C4-2B (cell line): ENCODE results near the gene GALNT2.

Source experiments
- CTCF ChIP-seq: fragments of 450-650 bp; conservative IDR thresholded peaks from 2 replicates; pipeline ENCODE4 v1.5.1; 2017; ENCODE audit warnings: mild to moderate bottlenecking
- ZFX ChIP-seq: fragments of 450-650 bp; IDR thresholded peaks from 2 replicates; pipeline ENCODE4 v1.6.1; 2017

- TF ChIP-seq CTCF = no peak
- no peak for TF ChIP-seq ZFX
Observed at GRCh38 chr1:230286890-230287269, 219.8 kb downstream of the GALNT2 start.
